ENCODE data around the gene SHKBP1. TPM values are rescaled to one million over a fixed set of nuclear protein-coding genes. Genes with fewer than 3 reads are reported as not detected.

Gene SHKBP1
- total and polyA plus RNA-seq, 2 of the 8 experiments (the other 6 are each of a cell fraction or from before 2014, with no cell fraction given): 74.6 to 98.8 TPM

DNA sequence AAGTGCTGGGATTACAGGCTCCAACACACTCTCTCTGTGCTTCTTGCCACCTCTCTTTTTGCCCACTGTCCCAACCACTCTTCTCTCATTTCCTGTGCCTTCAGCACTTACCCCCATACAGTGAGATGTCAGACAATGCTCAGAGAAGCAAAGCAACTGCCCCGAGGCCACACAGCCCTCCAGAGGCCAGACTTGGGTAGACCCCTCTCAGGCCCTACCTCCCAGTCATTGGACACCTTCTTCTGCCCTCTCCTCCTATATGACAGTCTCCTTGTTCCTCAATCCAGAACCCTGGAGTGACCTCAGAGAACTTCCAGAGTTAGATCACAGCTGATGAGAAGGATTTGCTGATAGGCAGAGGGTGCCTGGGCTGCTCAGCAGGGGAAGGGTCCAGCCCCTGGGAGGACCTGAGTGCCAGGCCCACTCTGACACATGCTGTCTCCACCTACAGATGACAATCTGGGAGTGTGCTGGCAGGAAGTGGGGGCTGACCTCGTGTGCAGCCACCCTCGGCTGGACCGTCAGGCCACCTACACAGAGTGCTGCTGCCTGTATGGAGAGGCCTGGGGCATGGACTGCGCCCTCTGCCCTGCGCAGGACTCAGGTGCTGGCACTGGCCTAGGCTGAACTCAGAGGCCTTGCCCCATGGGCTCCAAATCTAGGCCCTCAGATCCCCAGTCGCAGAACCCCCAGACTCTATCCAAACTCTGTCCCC, 48.9 kb downstream of the SHKBP1 start (continued):
- TF ChIP-seq RAD21 (IDR thresholded peaks at IDR 0.05 in 1 of 2, conservative IDR thresholded peaks at IDR 0.05 in 1 of 2; ENCODE audit: low read depth in 2 of 2, low read length in 2 of 2): no peak
- TF ChIP-seq SIN3A (conservative IDR thresholded peaks at IDR 0.05 in 1 of 2, IDR thresholded peaks at IDR 0.05 in 1 of 2; ENCODE audit: low read depth in 1 of 2, low read length in 2 of 2): no peak
- TF ChIP-seq SUZ12 (IDR thresholded peaks at IDR 0.05; ENCODE audit: low read length): no peak
